GM18909 (cell line): ENCODE results near the gene XPC.
"Not testable (repeated sequence)": the region's sequence is repeated elsewhere in the genome, so short reads cannot be mapped to it uniquely, and the experiment has no call there.

Experiments used
- ATAC-seq: cut with Tn5 transposase; IDR thresholded peaks from one replicate; pipeline ENCODE4 v1.9.1; 2021; ENCODE audit warnings: mild to moderate bottlenecking; ENCODE audit not compliant: unreplicated experiment, poor library complexity

XPC gene

GRCh38 chr3:14178247-14179113 is at the start of gene XPC, which contains the start of gene LSM3:
Gene XPC (minus strand): TSS chr3:14178601. CDS start chr3:14178568, 33 bp downstream.
Gene LSM3 (plus strand): TSS chr3:14178817. CDS start chr3:14178861, 44 bp downstream.
- peak; percentile 95 for ATAC-seq

- no peak for ATAC-seq
Observed at GRCh38 chr3:14227856-14228255, 49.5 kb upstream of the XPC start.

GRCh38 chr3:14226351-14226750 is 48.0 kb upstream of the XPC start:
- not testable (repeated sequence) for ATAC-seq

DNA sequence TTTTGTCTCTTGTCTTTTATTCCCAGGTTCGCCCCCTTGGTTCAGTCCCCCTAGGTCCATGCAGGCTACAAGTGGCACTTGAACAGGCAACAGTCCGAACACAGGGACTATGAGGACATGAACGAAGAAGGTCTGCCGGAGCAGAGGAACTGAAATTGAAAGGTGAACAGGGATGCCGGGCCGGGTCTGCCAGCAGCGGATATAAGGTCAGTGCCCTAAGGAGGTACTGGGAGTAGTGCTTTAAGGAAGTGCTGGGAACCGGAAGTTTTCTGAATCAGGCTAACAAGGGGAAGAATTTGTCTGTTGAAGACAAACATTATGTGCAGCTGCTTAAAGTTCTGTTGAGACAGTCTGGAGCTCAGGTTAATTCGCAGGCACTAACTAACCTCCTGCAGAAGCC is 47.0 kb upstream of the XPC start:
- ATAC-seq = no peak

DNA sequence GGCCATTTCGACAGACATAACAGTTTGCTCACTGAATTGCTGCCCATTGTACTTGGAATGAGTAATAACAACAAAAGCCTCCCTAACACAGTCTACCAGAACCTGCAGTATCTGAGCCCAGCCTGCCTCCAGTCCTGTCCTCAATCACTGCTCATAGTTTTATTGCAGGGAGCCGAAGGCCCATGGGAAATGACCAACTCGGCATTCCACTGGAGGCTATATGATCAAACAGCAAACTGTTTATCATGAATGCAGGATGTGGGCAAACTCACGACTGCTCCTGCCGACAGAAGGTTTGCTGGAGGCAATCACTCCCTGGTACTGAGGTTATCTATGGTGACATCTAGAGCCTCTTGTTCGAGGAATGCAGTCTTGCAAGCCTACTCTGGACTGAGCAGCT is 46.5 kb upstream of the XPC start:
- ATAC-seq = no peak

GRCh38 chr3:14223595-14223994 is 45.2 kb upstream of the XPC start:
- ATAC-seq = no peak

DNA sequence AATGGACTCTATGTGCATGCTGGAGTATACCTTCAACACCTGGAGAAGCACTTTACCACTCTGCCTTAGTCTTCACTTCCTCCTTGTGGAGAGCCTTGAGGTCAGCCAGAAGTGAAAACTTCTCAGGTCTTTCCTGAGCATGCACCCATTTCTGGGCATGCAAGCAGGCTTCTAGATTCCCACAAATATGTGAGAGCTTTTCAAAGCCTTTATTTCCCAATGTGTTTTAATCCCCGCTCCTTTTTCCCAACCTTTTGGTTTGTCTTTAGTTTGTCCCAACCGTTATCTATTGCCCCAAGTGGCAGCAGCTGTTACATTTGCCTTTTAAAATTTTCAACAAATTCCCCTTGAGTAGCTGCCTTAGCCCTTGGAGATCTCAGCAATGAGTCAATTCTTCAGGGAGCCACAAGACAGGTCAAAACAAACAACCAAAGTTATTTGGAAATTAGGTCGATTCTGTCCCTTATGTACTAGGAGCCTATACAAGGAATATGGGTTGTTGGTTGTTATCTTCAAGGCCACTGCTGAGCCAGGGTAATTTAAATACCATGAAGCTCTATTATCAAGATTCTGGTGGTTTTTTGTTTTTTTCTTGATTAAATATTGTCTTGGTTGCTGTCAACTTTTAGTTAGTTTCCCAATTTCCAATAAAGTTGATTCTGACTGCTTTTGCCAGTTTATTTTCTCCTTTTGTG is 44.6 kb upstream of the XPC start:
- ATAC-seq = no peak

DNA sequence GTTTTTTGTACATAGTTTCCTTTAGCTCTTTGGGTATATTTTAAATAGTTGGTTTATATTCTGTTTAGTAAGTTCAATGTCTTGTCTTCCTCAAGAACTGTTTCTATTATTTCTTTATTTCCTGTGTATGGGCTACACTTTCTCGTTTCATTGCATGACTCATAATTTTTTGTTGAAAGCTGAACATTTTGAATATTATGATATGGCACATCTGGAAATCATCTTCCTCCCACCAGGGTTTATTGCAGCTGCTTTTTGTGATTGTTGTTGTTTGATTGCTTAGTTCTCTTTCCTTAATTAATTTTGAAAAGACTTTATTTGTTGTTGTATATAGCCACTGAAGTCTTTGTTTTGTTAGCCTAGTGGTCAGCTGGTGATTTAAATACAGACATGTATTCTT is 44.1 kb upstream of the XPC start:
- no peak for ATAC-seq

DNA sequence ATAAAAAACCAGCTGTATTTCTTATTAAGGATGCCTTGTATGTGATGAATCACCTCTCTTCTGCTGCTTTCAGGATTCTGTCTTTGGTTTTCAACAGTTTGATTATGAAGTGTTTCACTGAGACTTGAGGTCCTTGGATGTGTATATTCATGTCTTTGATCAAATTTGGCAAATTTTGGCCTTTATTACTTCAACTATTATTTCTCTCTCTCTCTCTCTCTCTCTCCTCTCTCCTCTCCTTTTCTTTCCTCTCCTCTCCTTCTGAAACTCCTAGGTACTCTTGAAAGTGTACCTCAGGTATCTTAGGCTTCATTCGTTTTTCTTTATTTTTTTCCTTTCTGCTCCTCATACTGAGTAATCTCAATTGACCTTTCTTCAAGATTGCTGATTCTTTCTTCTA is 43.5 kb upstream of the XPC start:
- no peak for ATAC-seq

GRCh38 chr3:14220933-14221332 is 42.5 kb upstream of the XPC start:
- no peak for ATAC-seq

DNA sequence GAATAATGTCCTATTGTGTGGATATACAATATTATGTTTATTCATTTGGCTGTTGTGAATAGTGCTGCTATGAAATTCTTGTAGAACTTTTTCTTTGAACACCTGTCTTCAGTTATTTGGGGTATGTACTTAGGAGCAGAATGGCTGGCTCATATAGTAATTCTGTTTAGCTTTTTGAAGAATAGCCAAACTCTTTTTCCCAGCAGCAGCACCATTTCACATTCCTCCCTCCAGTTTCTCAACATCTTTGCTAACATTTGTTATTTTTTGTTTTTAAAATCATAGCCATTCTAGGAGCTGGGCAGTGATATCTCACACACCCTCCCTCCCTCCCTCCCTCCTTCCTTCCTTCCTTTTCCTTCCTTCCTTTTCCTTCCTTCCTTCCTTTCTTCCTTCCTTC is 40.0 kb upstream of the XPC start:
- ATAC-seq = no peak

DNA sequence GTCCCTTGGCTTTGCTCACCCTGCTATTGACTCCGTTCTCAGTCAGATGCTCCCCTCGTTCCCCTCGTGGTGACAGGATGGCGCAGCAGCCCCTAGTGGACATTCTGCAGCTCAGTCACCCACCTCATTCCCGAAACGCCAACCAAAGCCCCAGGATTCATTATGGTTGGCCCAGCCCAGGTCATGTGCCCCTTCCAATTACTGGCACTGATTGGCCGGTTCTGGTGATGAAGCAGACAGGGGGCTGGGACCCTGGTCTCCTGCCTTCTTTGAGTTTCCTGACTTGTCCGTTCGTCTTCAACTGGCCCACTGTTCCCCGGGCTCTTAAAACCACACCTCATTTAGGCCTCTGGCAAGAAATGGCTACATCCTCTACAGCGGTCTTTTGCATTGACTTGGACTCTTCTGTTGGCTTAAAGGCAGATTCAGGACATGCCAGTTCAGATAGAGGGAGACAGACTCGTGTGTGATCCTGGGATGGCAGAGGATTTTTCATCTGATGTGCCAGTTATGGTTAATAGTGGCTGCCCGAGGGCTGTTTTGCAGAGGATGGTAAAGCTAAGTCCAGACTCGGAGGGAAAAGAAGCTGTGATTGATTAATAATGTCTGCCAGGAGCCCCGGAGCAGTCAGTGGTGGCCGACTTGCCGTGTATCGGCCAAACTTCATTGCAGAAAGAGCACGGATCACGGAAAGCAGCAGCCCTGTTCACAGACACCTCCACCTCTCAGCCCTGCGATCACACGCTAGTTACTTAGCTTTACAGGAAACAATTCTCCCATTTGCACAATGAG is 38.1 kb upstream of the XPC start:
- peak; percentile 57 for ATAC-seq

- ATAC-seq = no peak
Observed at GRCh38 chr3:14214764-14215163, 36.4 kb upstream of the XPC start.

GRCh38 chr3:14213066-14213774 is 34.8 kb upstream of the XPC start:
- no peak for ATAC-seq

- no peak for ATAC-seq
Observed at GRCh38 chr3:14212032-14212431, 33.6 kb upstream of the XPC start.

DNA sequence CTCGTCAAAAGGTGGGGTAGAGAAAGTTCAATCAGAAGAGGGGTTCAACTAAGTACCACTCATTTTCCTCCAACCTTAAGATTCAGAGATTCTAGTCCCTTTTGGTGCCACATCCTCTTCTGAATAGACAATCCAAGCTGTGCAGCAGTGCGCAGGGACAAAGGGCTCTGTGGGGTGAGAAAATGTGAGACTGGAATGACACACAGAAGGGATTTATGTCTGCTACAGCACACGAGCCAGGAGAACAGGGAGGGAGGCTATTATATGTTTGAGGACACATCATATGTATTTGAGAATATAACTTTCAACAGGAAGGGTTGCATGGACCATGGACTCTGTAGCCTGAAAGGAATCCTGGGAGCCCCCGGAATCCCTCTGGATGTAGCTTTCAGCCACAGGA is 33.2 kb upstream of the XPC start:
- ATAC-seq = no peak

DNA sequence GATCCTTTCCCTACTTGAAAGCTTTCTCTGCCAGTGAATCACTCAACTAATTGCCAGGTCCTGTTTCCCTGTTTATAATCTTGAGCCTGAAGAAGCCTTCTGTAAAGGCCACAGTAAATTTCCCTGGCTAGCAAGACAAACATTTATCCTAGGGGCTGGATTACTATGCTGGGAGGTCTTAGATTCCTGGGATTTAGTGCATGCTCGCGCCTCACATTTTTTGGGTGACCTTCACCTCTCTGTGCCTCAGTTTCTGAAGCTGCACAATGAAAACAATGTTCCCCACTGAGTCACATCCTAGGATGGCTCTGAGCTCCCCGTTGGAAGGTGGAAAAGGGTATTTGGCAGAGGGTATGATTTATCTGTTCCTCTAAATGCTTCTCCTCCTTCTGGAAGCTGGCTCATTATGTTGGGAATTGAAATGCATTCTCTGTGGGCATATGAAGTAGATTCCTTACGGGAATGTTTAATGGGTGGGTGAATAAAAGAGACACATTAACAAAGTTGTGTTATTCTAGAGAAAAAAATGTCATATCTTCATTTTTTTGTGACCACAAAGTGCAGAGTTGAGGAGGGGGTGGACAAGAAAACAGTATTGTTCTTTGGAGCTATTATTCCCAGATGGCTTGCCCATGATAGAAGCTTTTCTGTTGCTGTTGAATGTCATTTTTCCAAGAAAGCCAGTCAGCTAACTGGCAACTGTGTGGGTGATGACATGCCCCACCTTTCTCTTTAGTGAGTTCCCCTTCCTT is 32.6 kb upstream of the XPC start:
- no peak for ATAC-seq

GRCh38 chr3:14210290-14210688 is 31.9 kb upstream of the XPC start:
- no peak for ATAC-seq

GRCh38 chr3:14209581-14210289 is 31.3 kb upstream of the XPC start:
- no peak for ATAC-seq
